T-helper 1 cell (primary cell): ENCODE data around the gene PTPN4.

Experiments
- DNase-seq, 5 donors: peaks; one replicate each; pipeline ENCODE4 v3.0.0-alpha.2; 2012 to 2020
- total RNA-seq, 4 donors: gene quantifications; one replicate each; lab custom pipeline; 2026; lab: John Stamatoyannopoulos, UW

PTPN4 gene
- 118 to 166 (median 141) reads per million in 4 donors for total RNA-seq

DNA sequence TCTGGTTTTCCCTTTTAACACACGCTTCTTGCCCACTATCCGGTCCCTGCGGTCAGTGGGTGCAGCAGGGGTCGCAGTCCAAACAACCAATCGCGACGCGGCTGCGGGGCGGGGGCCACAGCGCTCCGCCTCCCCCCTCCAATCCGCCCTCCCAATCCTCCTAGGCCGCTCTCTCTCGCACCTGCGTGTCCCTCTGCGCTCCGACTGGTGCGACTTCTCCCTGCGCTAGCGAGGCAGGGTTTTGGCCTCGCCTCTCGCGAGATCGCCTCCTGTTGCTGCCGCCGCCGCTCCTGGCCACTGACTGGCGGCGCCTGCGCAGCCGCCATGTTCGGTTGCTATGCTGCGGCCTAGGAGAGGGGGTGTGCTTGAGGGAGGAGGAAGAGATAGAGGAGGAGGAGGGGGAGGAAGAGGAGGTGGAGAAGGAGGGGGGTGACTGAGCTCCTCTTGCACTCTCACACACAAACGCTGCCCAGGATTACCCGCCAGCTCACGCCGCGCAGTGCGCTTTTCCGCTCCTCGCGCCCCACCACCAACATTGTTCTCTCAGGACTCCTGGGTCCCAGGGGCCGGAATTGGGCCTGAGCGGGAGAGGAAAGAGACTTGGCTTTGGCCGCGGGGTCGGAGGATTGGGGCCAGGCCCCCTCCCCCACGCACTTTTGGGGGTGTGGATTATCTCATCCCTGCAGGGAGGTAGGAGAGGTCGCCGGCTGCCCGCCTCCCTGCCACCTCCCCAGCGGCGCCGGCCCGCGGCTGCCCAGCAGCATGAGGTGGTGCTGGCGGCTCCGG, at the start of gene PTPN4:
PTPN4 (plus strand) TSS at position 472 of the 786 bp plus-strand sequence. CDS start 49,932 bp downstream, outside the sequence.
- DNase-seq = peak; percentile 94 to 100 (median 96)

DNA sequence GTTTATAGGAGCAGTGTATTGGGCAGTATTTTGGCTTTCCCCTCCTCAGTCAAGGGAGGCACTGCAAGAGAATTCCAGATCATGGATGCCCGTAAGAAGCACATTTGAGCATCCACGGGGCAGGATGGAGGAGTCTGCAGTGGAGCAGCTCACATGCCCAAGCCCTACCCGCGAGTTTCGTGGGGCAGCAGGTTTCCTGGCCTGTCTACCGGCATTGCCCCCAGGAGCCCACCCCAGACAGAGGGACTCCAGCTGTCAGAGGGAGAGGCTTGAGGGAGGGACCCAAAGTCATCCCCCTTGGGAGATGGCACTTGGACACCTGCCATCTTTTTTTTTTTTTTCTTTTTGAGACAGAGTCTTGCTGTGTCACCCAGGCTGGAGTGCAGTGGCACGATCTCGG, 49.4 kb upstream of the PTPN4 start:
- no peak for DNase-seq

DNA sequence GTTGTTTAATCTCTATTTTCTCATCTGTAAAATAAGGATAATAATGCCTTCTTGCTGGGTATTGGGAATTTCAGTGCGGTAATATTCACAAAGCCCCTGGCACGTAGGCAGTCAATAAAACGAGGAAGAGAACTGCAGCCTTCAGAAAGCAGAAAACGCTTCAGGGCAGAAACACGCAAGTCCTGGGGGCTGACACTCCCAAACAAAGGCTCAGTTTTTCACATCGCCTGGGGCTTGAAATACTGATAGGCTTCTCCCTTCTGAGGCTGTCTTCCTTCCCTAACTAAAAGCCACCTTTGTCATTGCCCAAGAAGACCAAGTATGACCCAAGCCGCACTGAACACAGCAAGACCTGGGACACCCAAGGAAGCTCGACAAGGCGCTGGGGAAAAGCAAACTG, 48.4 kb upstream of the PTPN4 start:
- DNase-seq = no peak

DNA sequence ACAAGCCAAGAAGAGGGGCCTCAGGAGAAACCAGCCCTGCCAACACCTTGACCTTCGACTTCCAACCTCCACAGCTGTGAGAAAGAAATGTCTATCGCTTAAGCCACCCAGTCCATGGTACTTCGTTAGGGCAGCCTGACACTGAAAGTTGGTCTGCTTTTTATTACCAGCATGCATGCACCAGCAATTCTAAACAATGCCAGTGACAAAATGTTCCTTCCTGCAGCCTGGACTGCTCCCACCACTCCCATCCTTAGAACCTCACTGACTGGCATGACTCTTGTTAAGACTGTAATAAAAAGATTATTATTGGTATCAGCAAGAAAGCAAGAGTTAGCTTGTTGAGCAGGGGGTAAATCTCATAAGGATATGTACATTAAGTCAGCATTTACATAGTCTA, 47.2 kb upstream of the PTPN4 start:
- DNase-seq = no peak

- DNase-seq = no peak
These were observed 45.8 kb upstream of the PTPN4 start for GRCh38 chr2:119713819-119714490.

DNA sequence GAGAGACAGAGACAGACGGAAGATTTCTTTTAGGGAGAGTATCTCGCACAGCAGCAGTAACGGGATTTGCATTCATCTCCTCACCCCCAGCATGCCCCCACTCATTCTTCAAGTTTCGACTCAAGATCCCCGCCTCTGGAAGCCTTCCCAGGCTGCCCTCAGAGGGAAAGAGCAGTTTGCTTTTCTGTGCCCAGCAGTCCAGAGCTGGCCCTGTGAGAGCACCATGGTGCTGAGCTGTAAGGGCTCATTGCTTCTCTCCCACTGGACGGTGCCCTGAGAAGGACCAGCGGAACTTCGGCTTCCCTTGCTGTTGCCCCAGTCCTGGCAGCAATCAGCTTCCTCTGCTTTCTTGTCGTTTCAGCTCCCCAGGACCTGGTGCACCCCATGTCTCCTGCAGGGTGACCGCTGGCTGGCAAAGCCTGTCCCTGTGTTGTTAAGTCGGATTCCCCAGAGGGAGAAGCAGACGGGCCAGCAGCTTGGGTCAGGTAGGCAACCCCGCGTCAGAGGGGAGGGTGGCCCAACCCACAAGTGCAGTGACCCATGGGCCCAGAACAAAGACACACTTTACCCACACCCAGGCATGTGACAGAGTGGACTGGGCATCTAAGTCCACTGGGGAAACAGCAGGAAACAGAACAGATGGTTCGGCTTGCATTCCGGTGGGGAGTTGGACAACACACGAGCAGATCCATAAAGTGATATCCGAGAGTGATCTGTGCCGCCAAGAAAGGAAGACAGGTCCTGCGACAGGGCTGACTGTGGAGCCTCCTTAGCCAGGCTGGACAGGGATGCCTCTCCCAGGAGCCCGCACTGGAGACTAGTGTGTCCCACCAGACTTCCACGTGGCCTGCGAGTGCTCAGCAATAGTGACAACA, 44.1 kb upstream of the PTPN4 start:
- no peak for DNase-seq

- no peak for DNase-seq
These were observed 43.4 kb upstream of the PTPN4 start for GRCh38 chr2:119716284-119716672.

GRCh38 chr2:119718501-119719260, 41.0 kb upstream of the PTPN4 start:
- DNase-seq = no peak

DNA sequence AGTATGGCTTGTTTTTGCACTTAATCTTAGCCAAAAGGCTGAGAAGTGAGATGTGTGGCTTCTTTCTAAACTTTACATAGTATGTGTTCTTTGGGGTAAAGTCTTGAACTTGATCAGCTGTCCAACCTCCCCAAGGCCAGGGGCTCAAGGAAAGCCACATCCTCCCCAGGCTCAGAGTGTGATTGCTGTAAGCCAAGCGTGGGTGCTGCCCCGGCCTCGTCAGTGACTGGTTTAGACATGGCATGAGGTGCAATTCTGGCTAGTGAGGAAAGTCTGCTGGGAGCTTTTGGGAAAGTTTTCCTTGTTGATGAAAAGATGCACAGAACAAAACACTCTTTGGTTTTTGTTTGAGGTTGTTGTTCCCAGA, 40.5 kb upstream of the PTPN4 start:
- no peak for DNase-seq

DNA sequence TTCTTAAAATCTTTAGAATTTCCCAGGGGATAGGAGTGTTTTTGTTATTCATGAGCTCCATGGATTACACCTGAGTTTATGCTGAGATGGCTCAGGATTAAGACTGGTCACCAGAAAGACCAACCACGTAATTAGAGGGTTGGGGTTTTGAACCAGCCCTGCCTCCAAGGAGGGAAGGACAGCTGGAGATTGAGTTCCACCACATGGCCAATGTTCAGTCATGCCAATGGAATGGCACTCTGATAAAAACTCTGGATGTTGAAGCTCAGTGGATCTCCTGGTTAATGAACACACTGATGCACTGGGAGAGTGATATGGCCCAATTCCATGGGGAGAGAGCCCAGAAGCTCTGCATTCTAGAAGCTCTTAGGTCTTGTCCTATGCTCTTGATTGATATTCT, 38.7 kb upstream of the PTPN4 start:
- no peak for DNase-seq

DNA sequence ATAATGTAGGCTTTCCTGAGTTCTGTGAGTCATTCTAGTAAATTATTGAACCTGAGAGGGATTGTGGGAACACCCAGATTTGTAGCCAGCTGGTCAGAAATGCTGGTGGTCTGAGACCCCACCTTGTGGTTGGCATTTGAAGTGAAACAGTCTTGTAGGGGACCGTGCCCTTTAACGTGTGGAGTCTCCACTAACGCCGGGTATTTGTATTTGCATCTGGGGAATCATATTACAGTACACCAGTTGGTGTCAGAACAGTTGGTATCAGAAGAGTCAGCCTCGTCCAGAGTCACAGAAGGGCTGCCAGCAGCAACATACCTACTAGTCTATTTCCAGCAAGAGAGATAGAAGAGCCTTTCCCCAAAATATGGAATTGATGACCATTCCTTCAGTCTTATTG, 38.3 kb upstream of the PTPN4 start:
- DNase-seq = no peak

DNA sequence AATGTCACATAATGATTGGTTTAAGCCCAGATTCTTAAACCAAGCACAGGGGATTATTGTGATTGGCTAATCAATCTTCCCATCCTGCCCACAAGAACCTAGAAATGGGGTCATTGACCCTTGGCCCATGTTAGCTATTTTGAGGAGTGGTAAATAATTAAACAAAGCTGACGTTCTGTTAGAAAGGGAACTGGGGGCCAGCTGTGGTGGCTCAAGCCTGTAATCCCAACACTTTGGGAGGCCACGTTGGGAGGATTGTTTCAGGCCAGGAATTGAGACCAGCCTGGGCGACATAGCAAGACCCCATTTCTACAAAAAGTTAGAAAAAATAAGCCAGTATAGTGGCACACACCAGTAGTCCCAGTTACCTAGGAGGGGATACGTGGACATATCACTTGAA, 37.8 kb upstream of the PTPN4 start:
- DNase-seq = no peak

DNA sequence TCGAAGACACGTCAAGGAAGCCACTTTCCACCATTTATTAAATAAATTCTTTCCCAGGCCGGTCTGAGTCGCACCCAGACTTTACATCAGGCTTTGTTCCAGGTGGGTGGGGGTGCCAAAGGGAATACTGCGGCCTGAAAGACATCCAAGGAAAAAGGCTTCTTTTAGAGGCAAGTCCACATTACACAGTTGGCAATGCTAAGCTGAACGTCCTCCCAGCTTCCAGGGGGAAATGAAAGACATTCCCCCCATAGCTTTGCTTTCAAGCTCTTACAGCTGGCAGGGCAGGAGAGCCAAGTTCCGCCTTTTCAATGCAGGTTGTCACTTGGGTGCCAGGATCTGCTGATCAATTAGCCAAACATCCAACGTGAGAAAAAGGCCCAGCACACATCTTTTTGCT, 36.5 kb upstream of the PTPN4 start:
- DNase-seq = no peak

DNA sequence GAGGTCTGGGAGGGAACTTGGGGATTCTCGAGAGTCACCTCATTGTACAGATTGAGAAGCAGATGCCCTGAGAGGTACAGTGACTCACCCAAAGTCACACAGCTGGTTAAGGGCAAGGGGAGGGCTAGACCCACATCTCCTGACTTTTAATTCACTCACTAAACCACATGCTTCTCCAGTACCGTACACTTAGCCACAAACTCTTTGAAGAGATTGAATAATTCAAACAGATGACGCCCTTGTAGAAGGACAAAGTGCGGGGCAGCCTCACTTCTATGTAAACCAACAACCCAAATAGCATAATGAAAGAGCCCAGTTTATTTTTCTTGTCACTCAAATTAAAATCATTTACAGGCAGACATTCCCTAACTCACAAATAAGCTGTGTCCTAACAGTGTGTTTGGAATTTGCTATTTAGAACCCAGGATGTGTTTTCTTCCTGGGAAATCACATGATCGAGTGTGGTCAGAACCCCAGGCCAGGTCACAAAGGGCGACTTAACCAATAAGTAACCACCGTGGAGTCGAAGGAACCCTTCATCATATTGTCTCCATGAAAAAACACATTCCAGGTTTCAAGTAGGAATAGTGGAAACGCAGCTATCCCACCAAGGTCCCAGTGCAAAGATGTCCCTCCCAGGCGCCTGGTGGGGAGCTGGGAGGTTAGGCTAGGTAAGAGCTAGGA, 35.8 kb upstream of the PTPN4 start:
- DNase-seq = no peak

DNA sequence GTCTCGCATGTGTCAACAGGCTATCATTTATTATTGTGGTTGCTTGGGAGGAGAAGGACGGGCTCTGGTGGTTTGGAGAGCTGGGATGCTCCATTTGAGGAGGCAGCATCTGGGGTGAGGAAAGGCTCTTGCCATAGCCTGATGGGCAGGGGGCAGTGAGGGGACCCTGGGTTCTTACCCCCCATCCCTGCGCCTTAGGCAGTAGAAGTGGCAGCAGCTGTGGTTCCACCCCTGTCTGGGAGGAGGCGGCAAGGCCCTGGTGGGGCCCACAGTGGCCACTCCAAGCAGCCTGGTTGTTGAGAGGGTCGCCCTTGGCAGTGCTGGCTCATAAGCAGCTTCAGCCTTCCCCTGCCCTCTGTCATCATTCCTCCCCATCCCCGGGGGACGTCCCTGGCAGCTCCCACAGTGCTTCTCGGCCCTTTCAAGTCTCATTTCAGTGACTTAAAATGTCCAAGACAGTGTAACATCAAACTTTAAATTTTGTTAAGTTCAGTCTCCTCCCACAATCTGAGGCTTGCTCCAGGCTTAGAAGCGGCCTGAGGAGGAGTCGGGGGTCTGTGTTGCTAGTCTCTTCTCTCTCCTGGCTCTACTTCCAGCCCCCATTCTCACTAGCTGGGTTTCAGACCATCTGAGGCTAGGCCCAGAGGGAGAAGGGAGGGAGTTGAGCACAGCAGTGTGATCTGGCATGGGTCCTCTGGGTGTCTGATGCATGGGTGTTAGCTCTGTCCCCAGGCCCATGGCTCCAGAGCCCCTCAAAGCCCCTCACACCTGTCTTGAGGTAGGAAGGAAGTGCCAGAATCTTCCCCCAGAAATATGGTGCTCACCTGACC, 34.9 kb upstream of the PTPN4 start:
- DNase-seq = no peak

DNA sequence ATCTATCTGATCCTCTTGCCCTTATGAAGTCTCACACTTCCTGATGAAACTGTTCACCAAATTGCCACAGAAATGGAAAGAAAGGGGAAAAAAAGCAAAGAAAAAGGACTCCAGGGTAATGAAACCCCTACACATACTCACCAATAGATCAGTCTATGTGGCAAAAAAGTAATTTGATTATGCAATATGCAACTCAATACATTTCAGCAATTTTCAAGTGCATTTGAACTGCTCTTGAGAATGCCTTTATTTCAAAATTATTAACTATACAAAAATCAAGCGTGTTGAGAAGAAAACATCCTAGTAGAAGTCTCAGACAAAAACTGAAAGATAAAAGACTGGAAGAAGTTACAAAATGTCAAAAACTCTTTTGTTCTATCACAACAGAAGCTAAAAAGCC, 32.2 kb upstream of the PTPN4 start:
- DNase-seq = no peak

- DNase-seq = no peak
These were observed 31.3 kb upstream of the PTPN4 start for GRCh38 chr2:119728421-119728820.

- no peak for DNase-seq
These were observed 29.0 kb upstream of the PTPN4 start for GRCh38 chr2:119730671-119731177.

- no peak for DNase-seq
These were observed 27.7 kb upstream of the PTPN4 start for GRCh38 chr2:119731983-119732382.

DNA sequence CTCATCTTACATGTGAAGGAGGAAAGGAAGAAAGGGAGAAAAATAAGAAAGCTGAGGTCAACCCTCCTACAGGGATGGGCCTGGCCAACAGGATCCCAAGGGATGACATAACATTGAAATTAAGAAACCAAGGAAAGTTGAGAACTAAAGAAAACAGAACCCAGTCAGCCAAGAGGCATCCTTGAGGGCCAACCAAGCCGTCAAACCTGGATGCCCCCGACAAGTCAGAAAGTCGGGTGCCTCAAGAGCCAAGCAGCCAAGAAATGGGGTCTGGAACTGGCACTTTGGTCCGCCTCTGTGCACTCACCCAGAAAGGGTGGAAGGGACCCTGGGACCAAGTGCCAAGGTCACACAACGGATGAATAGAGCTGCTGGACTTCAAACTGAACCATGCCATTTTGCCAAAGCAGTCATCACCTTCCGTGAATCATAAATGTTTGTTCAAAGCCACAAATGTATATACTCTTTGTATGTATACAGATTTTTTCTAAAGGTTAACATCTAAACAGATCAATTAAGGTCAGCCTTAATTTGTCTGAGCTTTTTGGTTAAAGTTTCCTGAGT, 27.0 kb upstream of the PTPN4 start:
- DNase-seq = no peak

GRCh38 chr2:119734047-119734446, 25.7 kb upstream of the PTPN4 start:
- DNase-seq = no peak
